ENCODE measurements around the gene STAT5A.

The STAT5A gene

DNA sequence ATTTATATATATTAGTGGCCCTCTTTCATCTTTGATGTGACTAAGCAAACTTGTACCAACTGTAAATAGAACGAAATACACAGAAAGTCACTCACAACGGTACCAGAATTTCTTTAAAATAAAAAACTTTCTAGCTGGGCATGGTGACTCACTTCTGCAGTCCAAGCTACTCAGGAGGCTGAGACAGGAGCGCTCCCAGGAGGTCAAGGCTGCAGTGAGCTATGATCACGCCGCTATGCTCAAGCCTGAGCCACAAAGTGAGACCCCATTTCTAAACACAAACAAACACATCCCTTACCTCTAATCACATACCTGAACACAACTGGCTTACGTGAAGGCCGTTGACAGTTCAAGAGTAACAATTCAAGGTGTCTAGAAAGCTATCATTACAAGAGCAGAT lies 41.8 kb upstream of the STAT5A start:
- H3K4me3 ChIP-seq (ENCODE audit: low read depth, low read length): no peak overlapping the region
- TF ChIP-seq, protein P1, sequence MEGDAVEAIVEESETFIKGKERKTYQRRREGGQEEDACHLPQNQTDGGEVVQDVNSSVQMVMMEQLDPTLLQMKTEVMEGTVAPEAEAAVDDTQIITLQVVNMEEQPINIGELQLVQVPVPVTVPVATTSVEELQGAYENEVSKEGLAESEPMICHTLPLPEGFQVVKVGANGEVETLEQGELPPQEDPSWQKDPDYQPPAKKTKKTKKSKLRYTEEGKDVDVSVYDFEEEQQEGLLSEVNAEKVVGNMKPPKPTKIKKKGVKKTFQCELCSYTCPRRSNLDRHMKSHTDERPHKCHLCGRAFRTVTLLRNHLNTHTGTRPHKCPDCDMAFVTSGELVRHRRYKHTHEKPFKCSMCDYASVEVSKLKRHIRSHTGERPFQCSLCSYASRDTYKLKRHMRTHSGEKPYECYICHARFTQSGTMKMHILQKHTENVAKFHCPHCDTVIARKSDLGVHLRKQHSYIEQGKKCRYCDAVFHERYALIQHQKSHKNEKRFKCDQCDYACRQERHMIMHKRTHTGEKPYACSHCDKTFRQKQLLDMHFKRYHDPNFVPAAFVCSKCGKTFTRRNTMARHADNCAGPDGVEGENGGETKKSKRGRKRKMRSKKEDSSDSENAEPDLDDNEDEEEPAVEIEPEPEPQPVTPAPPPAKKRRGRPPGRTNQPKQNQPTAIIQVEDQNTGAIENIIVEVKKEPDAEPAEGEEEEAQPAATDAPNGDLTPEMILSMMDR (IDR thresholded peaks at IDR 0.05; ENCODE audit: low read depth, low read length): no peak
- TF ChIP-seq, protein P2, sequence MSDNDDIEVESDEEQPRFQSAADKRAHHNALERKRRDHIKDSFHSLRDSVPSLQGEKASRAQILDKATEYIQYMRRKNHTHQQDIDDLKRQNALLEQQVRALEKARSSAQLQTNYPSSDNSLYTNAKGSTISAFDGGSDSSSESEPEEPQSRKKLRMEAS (IDR thresholded peaks at IDR 0.05; ENCODE audit: low read depth, low read length): no peak
- no peak for TF ChIP-seq POLR2A (IDR thresholded peaks at IDR 0.05; ENCODE audit: extremely low read depth, insufficient read length)
- TF ChIP-seq MYC (IDR thresholded peaks at IDR 0.05; ENCODE audit: low read depth, low read length): no peak
- peak; percentile 32 for DNase-seq (ENCODE audit: low read depth)

DNA sequence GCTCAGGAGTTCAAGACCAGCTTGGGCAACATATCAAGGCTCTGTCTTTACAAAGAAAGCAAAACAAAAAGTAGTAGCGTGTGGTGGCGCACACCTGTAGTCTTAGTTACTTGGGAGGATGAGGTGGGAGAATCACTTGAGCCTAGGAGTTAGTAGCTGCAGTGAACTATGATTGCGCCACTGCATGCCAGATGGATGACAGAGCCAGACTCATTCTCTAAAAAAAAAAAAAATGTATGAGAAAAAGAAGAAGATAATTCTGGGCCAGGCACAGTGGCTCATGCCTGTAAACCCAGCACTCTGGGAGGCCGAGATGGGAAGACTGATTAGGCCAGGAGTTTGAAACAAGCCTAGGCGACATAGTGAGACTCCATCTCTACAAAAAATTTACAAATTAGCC lies 40.6 kb upstream of the STAT5A start:
- H3K4me3 ChIP-seq (ENCODE audit: low read depth, low read length): peak overlapping the region; percentile 63
- peak; percentile 67 for DNase-seq (ENCODE audit: low read depth)
- TF ChIP-seq, protein P2 (IDR thresholded peaks at IDR 0.05; ENCODE audit: low read depth, low read length): no peak
- TF ChIP-seq, protein P1 (IDR thresholded peaks at IDR 0.05; ENCODE audit: low read depth, low read length): no peak
- no peak for TF ChIP-seq MYC (IDR thresholded peaks at IDR 0.05; ENCODE audit: low read depth, low read length)
- TF ChIP-seq POLR2A (IDR thresholded peaks at IDR 0.05; ENCODE audit: extremely low read depth, insufficient read length): no peak

DNA sequence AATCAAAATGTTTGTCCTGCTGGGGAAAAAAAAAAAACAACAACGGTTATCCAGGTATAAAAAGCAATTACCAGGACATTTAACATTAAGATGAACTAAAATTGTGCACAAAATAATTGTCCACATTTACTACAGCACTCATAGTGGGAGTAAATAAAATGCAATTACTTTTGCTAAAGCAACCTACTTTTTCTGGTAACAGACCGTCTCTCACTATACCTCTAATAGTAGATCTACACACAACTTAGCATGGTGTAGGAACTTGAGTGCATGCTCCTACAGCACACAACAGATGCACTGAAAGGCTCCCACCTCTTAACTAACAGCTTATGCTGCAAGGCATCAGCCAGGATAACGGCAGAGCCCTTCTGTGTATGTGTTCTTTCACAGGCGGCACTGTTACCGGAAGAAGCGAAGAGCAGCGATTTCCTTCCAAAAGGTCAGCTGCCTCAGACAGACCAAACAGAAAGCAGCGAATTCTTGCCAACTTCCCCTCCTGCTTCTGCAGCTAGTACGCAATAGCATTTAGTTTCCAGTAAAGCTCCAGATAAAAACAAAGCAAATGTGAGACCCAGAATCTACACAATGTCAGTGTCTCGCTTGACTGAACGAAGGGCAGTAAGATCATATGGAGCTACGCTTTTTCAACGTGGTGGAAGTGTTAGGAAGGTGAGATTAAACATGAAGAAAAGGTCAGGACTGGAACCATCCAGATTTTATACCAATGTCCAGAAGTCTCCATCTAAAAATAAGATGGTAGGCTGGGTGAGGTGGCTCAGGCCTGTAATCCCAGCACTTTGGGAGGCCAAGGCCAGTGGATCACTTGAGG lies 39.7 kb upstream of the STAT5A start:
- peak; percentile 94 for DNase-seq (ENCODE audit: low read depth)
- peak overlapping the region; percentile 63 for H3K4me3 ChIP-seq (ENCODE audit: low read depth, low read length)
- TF ChIP-seq POLR2A (IDR thresholded peaks at IDR 0.05; ENCODE audit: extremely low read depth, insufficient read length) (peak; percentile 55), MYC (IDR thresholded peaks at IDR 0.05; ENCODE audit: low read depth, low read length) (peak; percentile 41; the same call in 1 of the 2 replicates)
- TF ChIP-seq, protein P1 (IDR thresholded peaks at IDR 0.05; ENCODE audit: low read depth, low read length): no peak
- TF ChIP-seq, protein P2 (IDR thresholded peaks at IDR 0.05; ENCODE audit: low read depth, low read length): peak; percentile 81

DNA sequence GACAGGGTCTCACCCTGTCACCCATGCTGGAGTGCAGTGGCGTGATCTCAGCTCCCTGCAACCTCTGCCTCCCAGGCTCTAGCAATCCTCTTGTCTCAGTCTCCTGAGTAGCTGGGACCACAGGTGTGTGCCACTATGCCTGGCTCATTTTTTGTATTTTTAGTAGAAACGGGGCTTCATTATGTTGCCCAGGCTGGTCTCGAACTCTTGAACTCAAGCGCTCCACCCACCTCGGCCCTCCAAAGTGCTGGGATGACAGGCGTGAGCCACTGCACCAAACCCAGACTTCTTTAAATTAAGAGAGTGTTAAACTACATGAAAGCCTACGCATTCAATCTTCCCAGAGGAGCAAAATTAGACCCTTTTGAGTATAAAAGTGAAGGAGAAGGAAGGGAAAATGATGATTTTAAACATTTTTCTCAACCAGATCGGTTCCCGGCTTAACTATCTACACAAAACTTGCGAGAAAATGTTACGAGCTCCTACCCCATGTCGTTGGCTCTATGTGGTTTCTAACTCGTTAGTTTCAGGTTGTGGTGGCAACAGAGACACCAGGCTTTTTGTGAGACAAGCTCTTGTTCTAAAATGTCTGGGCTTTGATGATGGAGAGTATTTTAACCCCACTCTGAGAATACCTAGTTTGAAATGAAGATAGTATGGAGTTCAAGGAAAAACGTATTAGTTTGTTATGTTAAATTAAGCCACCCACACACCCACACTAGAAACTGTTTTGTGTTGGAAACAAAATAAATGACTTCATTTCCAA lies 38.4 kb upstream of the STAT5A start:
- no peak overlapping the region for H3K4me3 ChIP-seq (ENCODE audit: low read depth, low read length)
- TF ChIP-seq MYC (IDR thresholded peaks at IDR 0.05; ENCODE audit: low read depth, low read length): no peak
- TF ChIP-seq, protein P2 (IDR thresholded peaks at IDR 0.05; ENCODE audit: low read depth, low read length): no peak
- TF ChIP-seq, protein P1 (IDR thresholded peaks at IDR 0.05; ENCODE audit: low read depth, low read length): no peak
- TF ChIP-seq POLR2A (IDR thresholded peaks at IDR 0.05; ENCODE audit: extremely low read depth, insufficient read length): no peak

DNA sequence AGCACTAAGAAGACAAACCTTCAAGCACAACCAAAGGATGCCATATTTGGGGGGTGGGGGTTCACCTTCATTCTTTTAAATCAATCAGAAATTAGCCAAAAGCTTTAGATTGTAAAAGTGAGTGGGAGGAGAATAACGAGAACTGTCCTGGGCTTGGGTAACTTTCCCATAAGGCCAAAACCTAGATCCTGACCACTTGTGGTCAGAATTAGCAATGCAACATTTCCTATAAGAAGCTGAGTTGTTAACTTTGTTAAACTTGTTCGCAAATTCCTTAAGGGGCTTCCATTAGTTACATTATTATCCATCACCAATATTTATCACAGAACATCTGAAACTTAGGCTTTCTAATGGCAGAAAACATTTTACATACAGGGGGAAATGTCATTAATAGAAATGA lies 37.2 kb upstream of the STAT5A start:
- no peak overlapping the region for H3K4me3 ChIP-seq (ENCODE audit: low read depth, low read length)
- DNase-seq (ENCODE audit: low read depth): peak; percentile 67
- TF ChIP-seq, protein P1 (IDR thresholded peaks at IDR 0.05; ENCODE audit: low read depth, low read length): peak; percentile 29
- TF ChIP-seq, protein P2 (IDR thresholded peaks at IDR 0.05; ENCODE audit: low read depth, low read length): 0 out of 2 replicates have a peak, but pooled peaks have one; percentile 34
- TF ChIP-seq POLR2A (IDR thresholded peaks at IDR 0.05; ENCODE audit: extremely low read depth, insufficient read length): no peak
- peak; percentile 49; the same call in 1 of the 2 replicates for TF ChIP-seq MYC (IDR thresholded peaks at IDR 0.05; ENCODE audit: low read depth, low read length)

More for the DNA sequence above, 38.4 kb upstream of the STAT5A start:
- peak; percentile 50 for DNase-seq (ENCODE audit: low read depth)

Data from NB4 (cell line).